NCI-H2107 treated with DMSO at 0.1 percent for 48 hours (cell line): ENCODE data around the gene ABLIM2.
"Not testable (repeated sequence)": the region's sequence is repeated elsewhere in the genome, so short reads cannot be mapped to it uniquely, and the experiment has no call there.

Source experiments
- DNase-seq: peaks from one replicate; lab custom pipeline; 2025; ENCODE audit not compliant: unreplicated experiment; lab: John Stamatoyannopoulos, UW

Gene ABLIM2

DNA sequence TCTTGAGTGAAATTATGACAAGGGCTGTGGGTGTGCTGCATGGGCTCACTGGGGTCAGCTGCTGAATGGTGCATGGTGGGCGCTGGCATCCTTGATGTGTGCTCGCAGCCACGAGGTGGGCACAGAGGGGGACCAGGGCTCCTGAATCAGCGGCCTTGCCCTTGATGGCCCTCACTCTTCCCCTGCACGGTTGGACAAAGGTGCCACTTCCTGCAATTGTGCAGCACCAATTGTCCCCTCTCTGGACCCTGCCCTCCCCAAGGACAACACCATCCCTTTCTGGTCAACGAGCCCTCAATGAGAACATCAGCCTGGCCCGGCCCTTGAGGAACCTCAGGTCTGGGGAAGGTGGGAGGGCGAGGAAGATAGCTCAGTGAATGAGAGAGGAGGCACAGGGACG lies 16.1 kb downstream of the ABLIM2 start:
- no peak for DNase-seq

GRCh38 chr4:8141935-8142334 lies 16.7 kb downstream of the ABLIM2 start:
- DNase-seq, result no peak

- no peak for DNase-seq
Observed at GRCh38 chr4:8140915-8141314, 17.7 kb downstream of the ABLIM2 start.

DNA sequence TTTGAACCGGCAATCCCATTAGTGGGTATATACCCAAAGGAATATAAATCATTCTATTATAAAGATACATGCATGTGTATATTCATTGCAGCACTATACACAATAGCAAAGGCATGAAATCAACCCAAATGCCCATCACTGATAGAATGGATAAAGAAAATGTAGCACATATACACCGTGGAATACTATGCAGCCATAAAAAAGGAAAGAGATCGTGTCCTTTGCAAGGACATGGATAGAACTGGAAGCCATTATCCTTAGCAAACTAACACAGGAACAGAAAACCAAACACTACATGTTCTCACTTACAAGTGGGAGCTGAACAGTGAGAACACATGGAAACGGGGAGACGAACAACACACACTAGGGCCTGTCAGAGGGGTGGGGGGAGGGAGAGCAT lies 18.9 kb downstream of the ABLIM2 start:
- not testable (repeated sequence) for DNase-seq

- DNase-seq, result no peak
Observed at GRCh38 chr4:8136972-8137710, 21.5 kb downstream of the ABLIM2 start.

- no peak for DNase-seq
Observed at GRCh38 chr4:8136529-8136928, 22.1 kb downstream of the ABLIM2 start.

- DNase-seq, result no peak
Observed at GRCh38 chr4:8135666-8136065, 22.9 kb downstream of the ABLIM2 start.

- no peak for DNase-seq
Observed at GRCh38 chr4:8133897-8134563, 24.6 kb downstream of the ABLIM2 start.

- DNase-seq, result no peak
Observed at GRCh38 chr4:8132947-8133705, 25.5 kb downstream of the ABLIM2 start.

DNA sequence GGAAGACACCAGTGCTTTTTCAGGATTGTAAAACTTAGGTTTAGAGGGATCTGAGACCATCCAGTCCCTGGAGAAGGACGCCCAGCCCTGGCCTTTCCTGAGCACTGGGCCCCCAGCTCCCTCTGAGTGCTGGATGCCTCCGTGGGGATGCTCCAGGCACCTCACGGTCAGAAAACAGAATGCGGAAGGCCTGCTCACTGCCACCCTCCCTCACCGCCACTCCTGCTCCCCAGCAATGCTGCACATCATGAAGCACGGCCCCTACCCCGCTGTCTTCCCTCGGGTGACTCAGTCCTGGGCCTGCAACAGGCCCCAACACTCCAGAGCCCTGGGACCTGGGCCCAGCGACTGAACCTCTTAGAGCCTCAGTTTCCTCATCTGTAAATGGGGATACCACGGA lies 26.2 kb downstream of the ABLIM2 start:
- no peak for DNase-seq

- no peak for DNase-seq
Observed at GRCh38 chr4:8131826-8132225, 26.8 kb downstream of the ABLIM2 start.

DNA sequence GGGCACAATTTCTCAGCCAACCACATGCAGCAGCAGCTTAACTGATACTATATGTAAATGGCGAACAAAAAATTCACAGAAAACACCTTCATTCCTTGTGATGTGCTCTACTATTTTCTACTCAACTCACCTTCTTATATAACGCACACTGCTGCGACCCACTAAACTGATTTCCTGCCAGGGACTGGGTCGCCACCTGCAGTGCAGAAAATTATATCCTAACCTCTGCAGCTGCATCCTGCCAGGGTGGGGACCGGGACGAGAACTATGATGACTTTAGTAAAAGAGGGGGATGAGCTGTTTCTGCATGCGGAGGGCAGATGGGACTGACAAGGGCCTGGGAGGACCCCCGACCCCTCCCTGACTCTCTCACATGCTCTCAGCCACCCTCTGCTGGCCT lies 27.4 kb downstream of the ABLIM2 start:
- DNase-seq, result no peak

GRCh38 chr4:8130346-8131066 lies 28.1 kb downstream of the ABLIM2 start:
- no peak for DNase-seq

DNA sequence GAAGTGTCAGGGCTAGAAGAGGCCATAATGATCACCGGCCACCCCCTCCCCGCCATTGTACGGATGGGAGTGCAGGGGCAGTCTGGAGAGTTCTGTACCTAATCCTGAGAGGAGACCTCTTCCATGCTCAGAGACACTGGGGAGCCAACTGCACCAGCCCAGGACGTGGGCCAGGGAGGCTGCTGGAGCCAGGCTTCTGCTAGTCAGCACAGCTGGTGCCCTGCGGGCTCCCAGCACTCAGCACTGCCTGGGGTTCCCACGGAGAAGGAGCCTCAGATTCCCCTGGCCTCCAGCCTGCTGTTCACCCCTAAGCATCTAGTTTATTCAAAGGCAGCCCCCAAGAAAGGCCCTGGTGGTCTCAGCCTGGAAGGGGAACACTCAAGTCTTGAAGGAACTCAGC lies 28.8 kb downstream of the ABLIM2 start:
- DNase-seq, result no peak

DNA sequence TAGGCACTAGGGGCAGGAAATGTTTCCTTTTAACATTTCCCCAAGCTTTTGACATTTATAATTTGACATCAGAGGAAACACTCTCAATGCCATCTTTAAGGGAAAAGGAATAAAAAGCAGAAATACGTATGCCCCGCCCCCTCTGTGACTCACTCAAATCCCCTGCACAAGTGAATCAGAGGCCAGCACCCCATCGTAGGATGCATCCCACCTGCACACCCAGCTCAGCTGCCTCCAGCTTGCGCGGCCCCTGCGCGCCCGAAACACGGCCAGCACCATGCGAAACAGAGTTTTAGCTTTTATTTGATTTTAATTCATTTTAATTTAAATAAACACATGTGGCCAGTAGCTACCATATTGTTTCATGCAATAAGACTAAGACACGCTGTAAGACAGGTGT lies 29.5 kb downstream of the ABLIM2 start:
- DNase-seq, result no peak

GRCh38 chr4:8128100-8128856 lies 30.3 kb downstream of the ABLIM2 start:
- no peak for DNase-seq

DNA sequence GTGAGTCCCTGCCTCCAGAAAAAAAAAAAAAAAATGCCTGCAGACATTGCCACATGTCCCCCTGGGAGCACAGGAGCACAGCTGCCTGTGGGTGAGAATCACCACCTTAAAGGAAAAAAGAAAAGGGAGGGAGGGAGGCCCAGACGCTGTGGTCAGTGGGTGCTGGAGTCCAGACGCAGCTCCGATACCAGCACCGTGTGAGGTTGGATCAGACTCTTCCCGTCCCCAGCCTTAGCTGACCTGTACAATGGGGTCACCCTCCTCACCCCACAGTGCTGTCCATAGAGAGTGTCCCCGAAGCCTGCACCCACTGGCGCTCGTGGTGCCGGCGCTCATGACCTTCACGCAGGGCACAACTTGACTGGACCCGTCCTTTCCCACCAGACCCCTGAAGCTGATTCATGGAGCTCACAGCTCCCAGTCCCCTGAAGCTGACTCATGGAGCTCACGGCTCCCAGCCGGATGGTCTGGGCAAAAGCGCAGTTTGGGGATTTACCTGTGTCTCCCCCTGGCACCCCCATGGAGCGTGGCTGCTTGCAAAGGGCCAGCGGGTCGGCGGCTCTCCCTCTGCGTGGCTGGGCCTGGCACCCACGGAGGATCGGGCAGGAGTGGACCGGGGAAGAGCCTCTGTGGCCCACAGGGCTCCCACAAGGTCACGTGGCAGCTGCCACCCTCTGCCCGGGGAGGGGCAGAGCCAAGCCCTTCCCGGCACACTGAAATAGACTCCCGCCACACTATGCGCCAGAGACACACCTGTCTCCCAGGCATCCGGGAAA lies 31.4 kb downstream of the ABLIM2 start:
- no peak for DNase-seq

DNA sequence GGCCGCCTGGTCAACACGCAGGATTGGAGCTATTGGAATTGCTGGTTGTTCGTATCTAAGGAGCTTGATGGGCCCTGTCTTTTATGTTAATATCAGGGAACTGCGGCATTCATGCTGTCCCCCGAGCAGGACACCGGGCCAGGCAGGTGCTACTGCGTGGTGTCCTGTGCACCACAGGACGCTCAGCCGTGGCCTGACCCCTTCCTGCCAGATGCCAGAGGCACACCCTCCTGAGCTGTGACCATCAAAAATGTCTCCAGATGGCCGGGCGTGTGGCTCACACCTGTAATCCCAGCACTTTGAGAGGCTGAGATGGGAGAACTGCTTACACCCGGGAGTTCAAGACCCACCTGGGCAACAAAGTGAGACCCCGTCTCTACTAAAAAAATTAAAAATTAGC lies 32.1 kb downstream of the ABLIM2 start:
- DNase-seq, result no peak

DNA sequence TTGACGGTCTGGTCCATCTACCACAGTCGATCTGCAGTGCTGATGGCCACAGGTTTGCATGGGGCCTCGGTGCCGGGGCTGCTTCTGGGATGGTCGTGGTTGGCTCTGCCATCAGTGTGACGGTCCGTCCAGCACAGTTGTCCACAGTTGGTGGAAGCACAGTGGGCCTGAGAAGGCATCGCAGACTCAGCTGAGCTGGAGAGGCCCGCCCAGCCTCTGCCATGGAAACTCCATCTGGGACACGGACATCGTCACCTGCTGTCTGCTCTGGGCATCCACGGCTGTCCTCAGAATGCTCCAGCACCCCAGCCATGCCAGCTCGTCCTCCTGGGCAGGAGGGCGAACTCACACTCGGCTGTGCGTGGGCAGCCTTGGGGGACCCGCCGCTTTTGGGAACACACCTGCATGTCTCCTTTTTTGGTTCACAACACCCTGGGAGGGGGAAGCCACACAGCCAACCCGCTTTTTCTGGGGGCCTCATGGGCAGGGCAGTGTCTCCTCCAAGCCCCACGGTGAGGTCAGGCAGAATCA lies 33.0 kb downstream of the ABLIM2 start:
- no peak for DNase-seq

DNA sequence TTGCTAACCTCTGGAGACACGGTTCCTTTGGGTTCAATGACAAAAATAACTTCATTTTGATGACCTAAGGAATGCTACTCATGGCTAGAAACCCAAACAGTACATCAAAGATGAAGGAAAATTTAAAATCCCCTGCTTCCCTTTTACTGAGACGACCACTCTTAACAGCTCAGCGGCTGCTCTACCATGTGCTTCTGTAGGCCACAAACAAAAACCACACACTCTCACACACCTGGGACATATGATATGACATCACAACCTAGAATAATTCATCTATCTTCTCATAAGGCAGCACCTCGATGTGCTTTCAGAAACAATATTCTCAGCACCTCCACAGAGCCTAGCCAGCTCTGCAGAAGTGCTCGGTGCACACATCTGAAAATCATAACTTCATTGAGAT lies 34.7 kb downstream of the ABLIM2 start:
- no peak for DNase-seq
